Panc1 (cell line): ENCODE results near the gene WNT5A. TPM values are rescaled to one million over a fixed set of nuclear protein-coding genes. Genes with fewer than 3 reads are reported as not detected.

Experiments
- ATAC-seq: fragments of 200-7000 bp; cut with Tn5 transposase; 2 replicates; pipeline ENCODE4 v1.9.1; 2020; ENCODE audit warnings: mild to moderate bottlenecking, moderate library complexity
- BruUV-seq: library from RNA; stranded (reverse); fragments of 400-500 nt; replicated peaks from 2 replicates; lab custom pipeline; 2021; lab: Mats Ljungman, UMichigan
- CTCF ChIA-PET: fragments of 300-600 bp; sonication (Branson Sonifier 250); formaldehyde crosslinking; loops from one replicate; lab custom pipeline; 2022; ENCODE audit warnings: antibody characterized with exemption; lab: Charles Lee
- POLR2A ChIA-PET: fragments of 300-600 bp; sonication (Branson Sonifier 250); formaldehyde crosslinking; loops from one replicate; lab custom pipeline; 2022; ENCODE audit warnings: antibody characterized with exemption; lab: Charles Lee
- DNase-seq: peaks from one replicate; pipeline ENCODE4 v3.0.0-alpha.2; 2010; ENCODE audit warnings: low read depth, low spot score
- H3K27ac ChIP-seq: 2 replicates; pipeline ENCODE4 v1.5.1; 2011; ENCODE audit warnings: mild to moderate bottlenecking, low read length, inconsistent platforms
- H3K27me3 ChIP-seq: fragments of 200-500 bp; sonication (Bioruptor generic); 2 replicates; pipeline ENCODE4 v1.6.0; 2014; ENCODE audit warnings: low read length, inconsistent platforms; ENCODE audit not compliant: control insufficient read depth, insufficient read depth
- H3K36me3 ChIP-seq: fragments of 200-500 bp; sonication (Bioruptor generic); 2 replicates; pipeline ENCODE4 v1.5.1; 2014; ENCODE audit warnings: inconsistent platforms, mild to moderate bottlenecking, low read length, moderate library complexity; ENCODE audit not compliant: control insufficient read depth, insufficient read depth
- H3K4me1 ChIP-seq: 2 replicates; pipeline ENCODE4 v1.5.1; 2011; ENCODE audit warnings: inconsistent platforms, mild to moderate bottlenecking, low read length, moderate library complexity; ENCODE audit not compliant: control insufficient read depth, insufficient read depth
- H3K4me3 ChIP-seq, 2 experiments: 2 replicates each; pipeline ENCODE4 v1.5.1; 2011 to 2012; ENCODE audit warnings: low read depth in 2 of 2, low read length in 2 of 2, mild to moderate bottlenecking in 2 of 2, inconsistent platforms in 1 of 2, moderate library complexity in 1 of 2
- H3K9me3 ChIP-seq: fragments of 200-500 bp; sonication (Bioruptor generic); 2 replicates; pipeline ENCODE4 v1.5.1; 2014; ENCODE audit warnings: low read depth, mild to moderate bottlenecking, inconsistent platforms, low read length, moderate library complexity; ENCODE audit not compliant: control insufficient read depth, insufficient read depth
- CTCF ChIP-seq: fragments of 450-650 bp; IDR thresholded peaks from 2 replicates; pipeline ENCODE4 v1.5.1; 2017; ENCODE audit warnings: mild to moderate bottlenecking
- POLR2AphosphoS5 ChIP-seq: IDR thresholded peaks from 2 replicates; pipeline ENCODE4 v1.6.1; 2012; ENCODE audit warnings: mild to moderate bottlenecking, low read depth, low read length, moderate library complexity
- SIN3A ChIP-seq: IDR thresholded peaks from 2 replicates; pipeline ENCODE4 v1.6.1; 2012; ENCODE audit warnings: low read depth, mild to moderate bottlenecking, low read length, moderate library complexity, borderline replicate concordance; ENCODE audit not compliant: insufficient read depth
- TCF7L2 ChIP-seq: IDR thresholded peaks from 2 replicates; pipeline ENCODE4 v1.6.1; 2011; ENCODE audit warnings: mild to moderate bottlenecking, low read depth, low read length, inconsistent platforms
- in situ Hi-C: cut with HindIII; loops from 2 replicates; pipeline ENCODE4 v1.10.0; 2016; ENCODE audit warnings: low sequenced_read_pairs, low pct_unique_long_range_greater_than_20kb
- intact Hi-C: fragments of 100-400 bp; cut with micrococcal nuclease; formaldehyde crosslinking; loops from one replicate; pipeline ENCODE4 v1.10.0; 2022; ENCODE audit not compliant: unreplicated experiment
- total RNA-seq: library from RNA; stranded (reverse); gene quantifications from one replicate; pipeline ENCODE4 v1.2.1, GENCODE V29; 2021; ENCODE audit not compliant: unreplicated experiment
- TF ChIP-seq, protein P1 (sequence below), 2 experiments: IDR thresholded peaks; 2 replicates each; pipeline ENCODE4 v1.6.1; 2011 to 2012; ENCODE audit warnings: low read depth in 2 of 2, control low read depth in 1 of 2, low read length in 1 of 2, mild to moderate bottlenecking in 1 of 2, moderate library complexity in 1 of 2; ENCODE audit not compliant: insufficient read depth in 1 of 2

Gene WNT5A
- total RNA-seq, 1 experiment from 2014 or later, result 0.54 TPM

GRCh38 chr3:55497250-55497649 is 10.1 kb upstream of the WNT5A start:
- TF ChIP-seq, protein P1, sequence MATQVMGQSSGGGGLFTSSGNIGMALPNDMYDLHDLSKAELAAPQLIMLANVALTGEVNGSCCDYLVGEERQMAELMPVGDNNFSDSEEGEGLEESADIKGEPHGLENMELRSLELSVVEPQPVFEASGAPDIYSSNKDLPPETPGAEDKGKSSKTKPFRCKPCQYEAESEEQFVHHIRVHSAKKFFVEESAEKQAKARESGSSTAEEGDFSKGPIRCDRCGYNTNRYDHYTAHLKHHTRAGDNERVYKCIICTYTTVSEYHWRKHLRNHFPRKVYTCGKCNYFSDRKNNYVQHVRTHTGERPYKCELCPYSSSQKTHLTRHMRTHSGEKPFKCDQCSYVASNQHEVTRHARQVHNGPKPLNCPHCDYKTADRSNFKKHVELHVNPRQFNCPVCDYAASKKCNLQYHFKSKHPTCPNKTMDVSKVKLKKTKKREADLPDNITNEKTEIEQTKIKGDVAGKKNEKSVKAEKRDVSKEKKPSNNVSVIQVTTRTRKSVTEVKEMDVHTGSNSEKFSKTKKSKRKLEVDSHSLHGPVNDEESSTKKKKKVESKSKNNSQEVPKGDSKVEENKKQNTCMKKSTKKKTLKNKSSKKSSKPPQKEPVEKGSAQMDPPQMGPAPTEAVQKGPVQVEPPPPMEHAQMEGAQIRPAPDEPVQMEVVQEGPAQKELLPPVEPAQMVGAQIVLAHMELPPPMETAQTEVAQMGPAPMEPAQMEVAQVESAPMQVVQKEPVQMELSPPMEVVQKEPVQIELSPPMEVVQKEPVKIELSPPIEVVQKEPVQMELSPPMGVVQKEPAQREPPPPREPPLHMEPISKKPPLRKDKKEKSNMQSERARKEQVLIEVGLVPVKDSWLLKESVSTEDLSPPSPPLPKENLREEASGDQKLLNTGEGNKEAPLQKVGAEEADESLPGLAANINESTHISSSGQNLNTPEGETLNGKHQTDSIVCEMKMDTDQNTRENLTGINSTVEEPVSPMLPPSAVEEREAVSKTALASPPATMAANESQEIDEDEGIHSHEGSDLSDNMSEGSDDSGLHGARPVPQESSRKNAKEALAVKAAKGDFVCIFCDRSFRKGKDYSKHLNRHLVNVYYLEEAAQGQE (IDR thresholded peaks at IDR 0.05; ENCODE audit: insufficient read depth in 1 of 2, low read depth in 2 of 2, low read length in 1 of 2), result no peak
- TF ChIP-seq SIN3A (no peak), CTCF (no peak), POLR2AphosphoS5 (no peak), TCF7L2 (no peak)
- DNase-seq (no peak), ATAC-seq (no peak)
- in situ Hi-C loops, result no loop called here
- no TSS peak for BruUV-seq
- Histone ChIP-seq H3K27ac (no peak overlapping the region), H3K4me3 (no peak overlapping the region), H3K4me1 (no peaks in the 10 kb centered on the region), H3K27me3 (no peaks in the 10 kb centered on the region), H3K9me3 (no peaks in the 10 kb centered on the region), H3K36me3 (no peaks in the 10 kb centered on the region)
- intact Hi-C loops, result no loop called here
- CTCF ChIA-PET, result no interaction called here
- POLR2A ChIA-PET, result no interaction called here

- in situ Hi-C loops, result no loop called here
- no peaks in the 10 kb centered on the region for H3K4me1 ChIP-seq
- ATAC-seq, result no peak
- TF ChIP-seq TCF7L2 (no peak), POLR2AphosphoS5 (no peak), SIN3A (no peak), CTCF (no peak)
- TF ChIP-seq, protein P1 (IDR thresholded peaks at IDR 0.05; ENCODE audit: insufficient read depth in 1 of 2, low read depth in 2 of 2, low read length in 1 of 2), result no peak
- intact Hi-C loops, result no loop called here
- ChIA-PET CTCF (no interaction called here), POLR2A (no interaction called here)
- H3K4me3 ChIP-seq, result no peak overlapping the region
- no peak for DNase-seq
- peaks cover 2% of the 10 kb centered on the region; the same call in 1 of the 2 replicates for H3K27me3 ChIP-seq
- H3K27ac ChIP-seq, result no peak overlapping the region
- no peaks in the 10 kb centered on the region for H3K9me3 ChIP-seq
- H3K36me3 ChIP-seq, result no peaks in the 10 kb centered on the region
- no TSS peak for BruUV-seq
These were observed 7.9 kb upstream of the WNT5A start for GRCh38 chr3:55494976-55495375.
